GM23338 (cell line): ENCODE results near the gene UGP2. TPM values are rescaled to one million over a fixed set of nuclear protein-coding genes. Genes with fewer than 3 reads are reported as not detected.

Source experiments
- ATAC-seq: fragments of 200-7000 bp; cut with Tn5 transposase; 3 replicates; pipeline ENCODE4 v1.9.1; 2020
- DNase-seq: peaks from one replicate; pipeline ENCODE4 v3.0.0-alpha.2; 2015; ENCODE audit warnings: low spot score
- H2AFZ ChIP-seq: fragments of 200-600 bp; sonication (generic); 2 replicates; pipeline ENCODE4 v1.8.0; 2016; ENCODE audit warnings: antibody characterized with exemption, mild to moderate bottlenecking, moderate library complexity
- H3F3A ChIP-seq: fragments of 200-600 bp; sonication (generic); replicated peaks from 2 replicates; pipeline ENCODE4 v1.8.0; 2017; ENCODE audit warnings: antibody characterized with exemption, mixed run types, low read depth
- H3K27ac ChIP-seq: fragments of 200-600 bp; sonication (generic); 2 replicates; pipeline ENCODE4 v1.6.1; 2016; ENCODE audit warnings: low read depth
- H3K27me3 ChIP-seq: fragments of 200-600 bp; sonication (generic); 2 replicates; pipeline ENCODE4 v1.8.0; 2016; ENCODE audit warnings: mild to moderate bottlenecking, mixed run types, moderate library complexity; ENCODE audit not compliant: insufficient read depth
- H3K36me3 ChIP-seq: fragments of 200-600 bp; sonication (generic); 2 replicates; pipeline ENCODE4 v1.8.0; 2016; ENCODE audit warnings: mild to moderate bottlenecking; ENCODE audit not compliant: insufficient read depth
- H3K4me1 ChIP-seq: fragments of 200-600 bp; sonication (generic); 2 replicates; pipeline ENCODE4 v1.8.0; 2016; ENCODE audit warnings: mild to moderate bottlenecking, moderate library complexity; ENCODE audit not compliant: insufficient read depth
- H3K4me2 ChIP-seq: fragments of 200-600 bp; sonication (generic); 2 replicates; pipeline ENCODE4 v1.7.1; 2017; ENCODE audit warnings: mixed run types
- H3K4me3 ChIP-seq: fragments of 200-600 bp; sonication (generic); 2 replicates; pipeline ENCODE4 v1.6.1; 2016; ENCODE audit warnings: mixed run types
- H3K79me2 ChIP-seq: fragments of 200-600 bp; sonication (generic); replicated peaks from 2 replicates; pipeline ENCODE4 v1.8.0; 2017; ENCODE audit warnings: mild to moderate bottlenecking; ENCODE audit not compliant: insufficient read depth
- H3K9me2 ChIP-seq: fragments of 200-600 bp; sonication (generic); 2 replicates; pipeline ENCODE4 v1.8.0; 2017; ENCODE audit not compliant: insufficient read depth
- H4K20me1 ChIP-seq: fragments of 200-600 bp; sonication (generic); replicated peaks from 2 replicates; pipeline ENCODE4 v1.8.0; 2017; ENCODE audit warnings: mild to moderate bottlenecking; ENCODE audit not compliant: insufficient read depth
- H3K27ac Mint-ChIP-seq: 2 replicates; pipeline ENCODE4 v1.8.0; 2020; ENCODE audit warnings: inconsistent platforms, mild to moderate bottlenecking, moderate library complexity, mixed read lengths
- H3K27me3 Mint-ChIP-seq: 3 replicates; pipeline ENCODE4 v1.8.0; 2022; ENCODE audit warnings: low read depth, mild to moderate bottlenecking, moderate library complexity, mixed read lengths, inconsistent platforms; ENCODE audit not compliant: insufficient read depth, poor library complexity
- H3K36me3 Mint-ChIP-seq: 3 replicates; pipeline ENCODE4 v1.8.0; 2021; ENCODE audit warnings: low read depth, mild to moderate bottlenecking, inconsistent platforms, moderate library complexity, mixed read lengths
- H3K4me1 Mint-ChIP-seq: 3 replicates; pipeline ENCODE4 v1.8.0; 2020; ENCODE audit warnings: mild to moderate bottlenecking, inconsistent platforms, mixed read lengths
- H3K4me3 Mint-ChIP-seq: 3 replicates; pipeline ENCODE4 v1.8.0; 2021; ENCODE audit warnings: moderate library complexity, mild to moderate bottlenecking, inconsistent platforms, mixed read lengths
- H3K9me3 Mint-ChIP-seq: 3 replicates; pipeline ENCODE4 v1.8.0; 2020; ENCODE audit warnings: moderate library complexity, mild to moderate bottlenecking, inconsistent platforms, mixed read lengths
- ETS1 ChIP-seq: IDR thresholded peaks from 2 replicates; pipeline ENCODE4 v1.6.1; 2016; ENCODE audit warnings: antibody characterized with exemption
- EZH2 ChIP-seq: fragments of 200-600 bp; sonication (generic); IDR thresholded peaks from one replicate; pipeline ENCODE4 v1.8.0; 2017; ENCODE audit warnings: antibody characterized with exemption, mild to moderate bottlenecking, low read depth; ENCODE audit not compliant: unreplicated experiment
- JUNB ChIP-seq: IDR thresholded peaks from one replicate; pipeline ENCODE4 v1.6.1; 2016; ENCODE audit warnings: antibody characterized with exemption; ENCODE audit not compliant: unreplicated experiment
- NANOG ChIP-seq: IDR thresholded peaks from 2 replicates; pipeline ENCODE4 v1.6.1; 2016; ENCODE audit warnings: antibody characterized with exemption, borderline replicate concordance
- ZNF462 ChIP-seq: fragments of 250-450 bp; sonication (Bioruptor Pico); IDR thresholded peaks from 2 replicates; pipeline ENCODE4 v1.5.0; 2020; ENCODE audit warnings: mild to moderate bottlenecking, moderate library complexity
- polyA plus RNA-seq: library from polyadenylated mRNA; unstranded; fragments of >200 nt; fragmentation: Nextera tagmentation; extraction: Ambion mirVana; gene quantifications from 2 replicates; pipeline ENCODE4 v1.2.1, GENCODE V29; 2016
- total RNA-seq: library from RNA; depleted of rRNA; stranded (reverse); fragments of >200 nt; shearing (Covaris generic); gene quantifications from 2 replicates; pipeline ENCODE4 v1.2.3, GENCODE V29; 2014

The UGP2 gene
- total and polyA plus RNA-seq, 2 experiments from 2014 or later: 744 to 943 TPM

GRCh38 chr2:63863707-63864106 is 22.0 kb downstream of the UGP2 start:
- ATAC-seq (no peak), DNase-seq (no peak)
- Histone ChIP-seq H3K36me3 (peaks cover 64% of the 10 kb centered on the region), H3K79me2 (peaks cover 99% of the 10 kb centered on the region), H3K4me3 (no peak overlapping the region), H3K4me1 (peaks cover 40% of the 10 kb centered on the region), H3K4me2 (no peak overlapping the region), H4K20me1 (peaks cover 61% of the 10 kb centered on the region), H3K27ac (peak overlapping the region; percentile 41; the same call in 1 of the 2 replicates), H3K27me3 (no peaks in the 10 kb centered on the region), H3F3A (0 out of 2 replicates have a peak, but pooled peaks cover 6% of the 10 kb centered on the region), H2AFZ (no peak overlapping the region), H3K9me2 (no peaks in the 10 kb centered on the region)
- Mint-ChIP-seq H3K27ac (no peak overlapping the region), H3K36me3 (peaks cover 93% of the 10 kb centered on the region), H3K4me3 (no peak overlapping the region), H3K4me1 (peaks cover 47% of the 10 kb centered on the region), H3K27me3 (no peaks in the 10 kb centered on the region), H3K9me3 (no peaks in the 10 kb centered on the region)
- TF ChIP-seq EZH2 (no peak), ETS1 (no peak), ZNF462 (CRISPR knock-in tag) (no peak), JUNB (no peak), NANOG (no peak)
